ENCODE measurements around the gene EFCC1. TPM values are rescaled to one million over a fixed set of nuclear protein-coding genes. Genes with fewer than 3 reads are reported as not detected.

Gene EFCC1
- polyA plus RNA-seq, 2 of the 4 experiments (the other 2 are of a cell fraction), result 0.04 TPM; not detected in 1

GRCh38 chr3:129085165-129085715 lies 84.1 kb downstream of the EFCC1 start:
- Histone ChIP-seq H3K4me3 (no peak overlapping the region), H3K4me2 (no peak overlapping the region), H3K4me1 (no peaks in the 10 kb centered on the region), H3K9me3 (no peaks in the 10 kb centered on the region), H3K27ac (no peak overlapping the region)
- DNase-seq (ENCODE audit: low read depth in 1 of 2, low spot score in 1 of 2) (no peak), FAIRE-seq (no peak), ATAC-seq (no peak)
- TF ChIP-seq HMGXB4 (CRISPR knock-in tag; IDR thresholded peaks at IDR 0.05; ENCODE audit: borderline replicate concordance) (no peak), GATA3 (IDR thresholded peaks at IDR 0.05; ENCODE audit: borderline replicate concordance) (no peak), CBX2 (IDR thresholded peaks at IDR 0.05; ENCODE audit: borderline replicate concordance, low read depth) (no peak), ZSCAN20 (CRISPR knock-in tag; IDR thresholded peaks at IDR 0.05) (no peak), FOSL2 (IDR thresholded peaks at IDR 0.05) (no peak), FOSL2 (CRISPR knock-in tag; IDR thresholded peaks at IDR 0.05) (no peak), EP300 (IDR thresholded peaks at IDR 0.05) (no peak), FOSB (CRISPR knock-in tag; IDR thresholded peaks at IDR 0.05) (no peak), HOXB13 (CRISPR knock-in tag; IDR thresholded peaks at IDR 0.05; ENCODE audit: low read depth) (no peak), TFCP2L1 (CRISPR knock-in tag; IDR thresholded peaks at IDR 0.05) (no peak), HEYL (CRISPR knock-in tag; IDR thresholded peaks at IDR 0.05) (no peak), MAFK (IDR thresholded peaks at IDR 0.05; ENCODE audit: partially characterized antibody) (no peak), KDM1A (IDR thresholded peaks at IDR 0.05; ENCODE audit: low read depth) (no peak), CTCF (IDR thresholded peaks at IDR 0.05) (no peak), ZFP36 (IDR thresholded peaks at IDR 0.05; ENCODE audit: borderline replicate concordance, partially characterized antibody) (no peak)
- WGBS (ENCODE audit: missing lambda C conversion rate), result 91% methylated on average over 8 of the region's 12 CpGs
- CTCF ChIA-PET, result interaction anchor here (1.4 to 2.7 kb wide), 2 partner anchors 32 kb away, joined by 6 to 10 read pairs; no protein-coding TSS in a partner anchor
- POLR2A ChIA-PET, result no interaction called here

GRCh38 chr3:129085818-129086217 lies 84.7 kb downstream of the EFCC1 start:
- FAIRE-seq, result no peak
- ChIA-PET CTCF (interaction anchor here (2.7 kb wide), 1 partner anchor 32 kb away, joined by 10 read pairs; no protein-coding TSS in a partner anchor), POLR2A (no interaction called here)
- ATAC-seq, result no peak
- 62% methylated on average over 2 of the region's 4 CpGs for WGBS (ENCODE audit: missing lambda C conversion rate)
- H3K4me3 ChIP-seq, result no peak overlapping the region
- no peaks in the 10 kb centered on the region for H3K4me1 ChIP-seq
- no peak overlapping the region for H3K4me2 ChIP-seq
- no peak for TF ChIP-seq MAFK (IDR thresholded peaks at IDR 0.05; ENCODE audit: partially characterized antibody)
- no peak for TF ChIP-seq CHD4 (IDR thresholded peaks at IDR 0.05; ENCODE audit: borderline replicate concordance)
- TF ChIP-seq HOXB13 (CRISPR knock-in tag; IDR thresholded peaks at IDR 0.05; ENCODE audit: low read depth), result no peak
- TF ChIP-seq SMC3 (IDR thresholded peaks at IDR 0.05), result no peak
- no peak for TF ChIP-seq POLR2AphosphoS2 (conservative IDR thresholded peaks at IDR 0.05; ENCODE audit: low read length)
- TF ChIP-seq KDM1A (IDR thresholded peaks at IDR 0.05; ENCODE audit: low read depth), result no peak
- no peak for TF ChIP-seq HOXA7 (CRISPR knock-in tag; IDR thresholded peaks at IDR 0.05)
- no peak for TF ChIP-seq CTCF (IDR thresholded peaks at IDR 0.05)
- no peak for TF ChIP-seq CBX2 (IDR thresholded peaks at IDR 0.05; ENCODE audit: borderline replicate concordance, low read depth)
- no peak for TF ChIP-seq ESRRA (IDR thresholded peaks at IDR 0.05; ENCODE audit: borderline replicate concordance, low read length)
- no peak for TF ChIP-seq RFX5 (IDR thresholded peaks at IDR 0.05)
- no peak for TF ChIP-seq HEYL (CRISPR knock-in tag; IDR thresholded peaks at IDR 0.05)
- TF ChIP-seq CBX8 (IDR thresholded peaks at IDR 0.05), result no peak
- TF ChIP-seq POLR2A (IDR thresholded peaks at IDR 0.05; ENCODE audit: low read length), result no peak
- no peak for TF ChIP-seq ATOH8 (CRISPR knock-in tag; IDR thresholded peaks at IDR 0.05; ENCODE audit: low read depth)
- TF ChIP-seq SREBF2 (IDR thresholded peaks at IDR 0.05), result no peak
- no peak for TF ChIP-seq HMGXB4 (CRISPR knock-in tag; IDR thresholded peaks at IDR 0.05; ENCODE audit: borderline replicate concordance)
- no peak overlapping the region for H3K27ac ChIP-seq
- no peak for DNase-seq (ENCODE audit: low read depth in 1 of 2, low spot score in 1 of 2)
- no peaks in the 10 kb centered on the region for H3K9me3 ChIP-seq
